GM18498 (cell line): ENCODE results near the gene TSC22D1.

Experiments used
- ATAC-seq: cut with Tn5 transposase; IDR thresholded peaks from one replicate; pipeline ENCODE4 v1.9.1; 2021; ENCODE audit warnings: mild to moderate bottlenecking, moderate library complexity; ENCODE audit not compliant: unreplicated experiment

TSC22D1 gene

GRCh38 chr13:44410328-44410859, 165.7 kb downstream of the TSC22D1 start:
- no peak for ATAC-seq

GRCh38 chr13:44409595-44409994, 166.5 kb downstream of the TSC22D1 start:
- no peak for ATAC-seq

GRCh38 chr13:44407891-44408290, 168.2 kb downstream of the TSC22D1 start:
- no peak for ATAC-seq

DNA sequence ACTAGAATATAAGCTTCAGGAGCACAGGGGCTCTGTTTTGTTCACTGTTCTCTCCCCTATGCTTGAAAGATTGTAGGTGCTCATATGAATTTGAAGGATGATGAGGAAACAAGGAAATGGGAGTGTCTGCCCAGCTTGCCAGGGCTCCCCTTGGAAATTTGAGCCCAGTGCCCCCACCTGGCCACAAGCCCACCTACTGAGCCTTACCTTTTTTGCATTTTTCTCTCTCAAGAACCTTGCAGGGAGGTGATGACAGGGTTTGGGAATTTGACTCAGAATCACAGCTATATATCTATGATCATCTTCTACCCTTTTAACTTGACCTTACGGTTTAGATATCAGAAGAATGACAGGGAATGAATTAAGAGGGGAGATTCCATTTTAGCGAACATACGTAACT, 168.8 kb downstream of the TSC22D1 start:
- no peak for ATAC-seq

GRCh38 chr13:44406617-44407016, 169.5 kb downstream of the TSC22D1 start:
- ATAC-seq: no peak

- no peak for ATAC-seq
These were observed 171.6 kb downstream of the TSC22D1 start for GRCh38 chr13:44404261-44405132.

GRCh38 chr13:44403461-44404056, 172.6 kb downstream of the TSC22D1 start:
- ATAC-seq: no peak

GRCh38 chr13:44402899-44403445, 173.2 kb downstream of the TSC22D1 start:
- ATAC-seq: no peak

DNA sequence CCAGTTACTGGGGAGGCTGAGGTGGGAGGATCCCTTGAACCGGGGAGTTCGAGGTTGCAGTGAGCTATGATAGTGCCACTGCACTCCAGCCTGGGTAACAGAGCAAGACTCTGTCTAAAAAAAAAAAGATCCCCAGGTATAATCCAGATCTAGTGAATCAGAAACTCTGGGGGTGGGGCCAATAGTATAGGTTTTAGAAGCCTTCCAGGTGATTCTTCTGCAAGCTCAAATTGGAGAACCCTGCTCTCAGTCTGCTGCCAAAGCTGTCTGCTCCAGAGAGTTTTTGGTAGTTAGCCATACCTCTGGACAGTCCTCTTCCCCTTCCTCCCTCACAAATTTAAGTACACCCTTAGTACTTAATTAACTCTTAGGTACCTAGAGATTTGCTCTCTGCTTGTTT, 174.6 kb downstream of the TSC22D1 start:
- ATAC-seq: no peak

DNA sequence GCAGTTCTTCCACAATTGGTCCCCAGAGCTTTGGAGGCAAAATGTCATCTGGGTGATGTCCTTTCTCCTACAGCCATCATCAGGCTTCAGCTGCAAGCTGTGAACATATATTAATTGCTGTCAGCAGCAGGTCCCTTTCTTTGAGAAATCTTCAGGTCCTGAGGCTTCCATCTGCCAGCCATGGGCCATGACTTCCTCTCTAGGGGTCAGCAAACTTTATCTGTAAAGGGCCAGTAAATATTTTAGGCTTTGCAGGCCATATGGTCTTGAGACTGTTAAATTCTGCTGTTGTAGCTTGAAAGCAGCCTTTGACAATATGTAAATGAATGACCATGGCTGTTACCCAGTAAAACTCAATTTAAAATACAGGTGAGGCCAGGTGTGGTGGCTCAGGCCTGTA, 175.4 kb downstream of the TSC22D1 start:
- no peak for ATAC-seq

GRCh38 chr13:44399074-44399473, 177.1 kb downstream of the TSC22D1 start:
- no peak for ATAC-seq

DNA sequence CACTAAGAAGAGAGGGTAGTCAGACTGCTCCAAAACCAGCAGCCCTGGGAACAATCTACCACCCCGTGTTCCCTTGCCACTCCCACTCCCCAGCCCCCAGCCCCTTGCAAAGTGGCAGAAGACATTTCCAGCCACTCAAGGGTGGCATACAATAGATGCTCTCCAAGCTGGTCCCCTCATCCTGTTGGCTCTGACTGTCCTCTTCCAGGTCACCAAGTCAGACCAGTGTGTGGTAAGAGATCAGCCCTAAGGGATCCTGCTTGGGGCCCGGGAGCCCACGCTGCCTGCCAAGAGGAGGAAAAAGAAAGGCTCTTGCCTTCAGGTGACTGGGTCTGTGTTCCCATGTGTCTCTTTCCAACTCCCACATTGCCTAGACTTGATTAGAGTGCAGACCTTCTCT, 177.5 kb downstream of the TSC22D1 start:
- no peak for ATAC-seq

- ATAC-seq: no peak
These were observed 178.3 kb downstream of the TSC22D1 start for GRCh38 chr13:44397766-44398223.

GRCh38 chr13:44396701-44397580, 179.2 kb downstream of the TSC22D1 start:
- ATAC-seq: no peak

DNA sequence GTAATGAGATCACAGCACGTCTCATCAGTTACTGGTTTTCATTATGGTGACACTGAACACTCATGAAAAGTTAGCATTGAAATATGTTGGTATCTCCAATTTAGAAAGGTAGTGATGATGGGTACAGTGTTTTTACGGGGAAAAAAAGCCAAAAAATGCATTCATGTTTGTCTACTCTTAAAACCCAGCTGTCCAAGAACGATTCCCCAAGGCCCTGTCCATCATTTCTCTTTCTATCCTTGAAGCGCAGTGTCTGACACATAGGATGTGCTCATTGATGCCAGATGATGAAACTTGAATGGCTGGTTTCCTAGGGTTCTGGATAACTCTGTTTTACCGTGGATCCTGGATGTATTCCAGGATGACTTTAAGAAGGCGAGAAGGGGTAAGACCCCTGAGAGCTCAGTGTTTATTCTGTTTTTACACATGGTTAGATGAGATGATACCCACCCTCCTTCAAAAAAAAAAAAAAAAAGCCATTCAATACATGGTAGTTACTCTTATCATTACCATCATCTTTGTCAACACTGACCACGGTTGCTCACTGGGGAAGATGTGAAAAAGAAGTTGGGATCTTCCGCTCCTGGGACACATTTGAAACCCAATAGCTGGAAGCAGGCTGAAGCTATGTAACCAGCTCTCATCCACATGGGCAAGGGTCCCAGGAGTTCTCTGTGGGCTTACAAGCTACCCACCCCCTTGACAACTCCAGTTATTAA, 180.0 kb downstream of the TSC22D1 start:
- ATAC-seq: no peak

- ATAC-seq: no peak
These were observed 181.5 kb downstream of the TSC22D1 start for GRCh38 chr13:44394658-44395057.

GRCh38 chr13:44393391-44393790, 182.7 kb downstream of the TSC22D1 start:
- no peak for ATAC-seq

DNA sequence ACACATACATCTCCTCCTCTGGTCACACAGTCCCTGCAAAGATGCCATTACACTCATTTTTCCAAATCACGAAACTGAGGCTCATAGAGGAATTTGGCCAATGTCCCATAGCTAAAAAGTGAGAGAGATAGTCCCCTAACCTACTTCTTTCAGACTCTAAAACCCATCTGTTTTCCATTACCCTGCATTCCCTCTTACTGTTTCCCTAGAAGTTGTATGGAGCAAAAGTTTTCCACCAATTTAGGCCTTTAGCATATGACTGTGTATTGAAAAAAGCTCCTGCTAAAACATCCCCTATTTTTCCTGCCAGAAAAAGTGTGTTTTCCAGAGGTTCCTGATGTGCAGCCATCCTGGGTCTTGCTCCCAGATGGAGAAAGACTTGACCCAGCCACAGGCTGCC, 186.3 kb downstream of the TSC22D1 start:
- ATAC-seq: no peak

DNA sequence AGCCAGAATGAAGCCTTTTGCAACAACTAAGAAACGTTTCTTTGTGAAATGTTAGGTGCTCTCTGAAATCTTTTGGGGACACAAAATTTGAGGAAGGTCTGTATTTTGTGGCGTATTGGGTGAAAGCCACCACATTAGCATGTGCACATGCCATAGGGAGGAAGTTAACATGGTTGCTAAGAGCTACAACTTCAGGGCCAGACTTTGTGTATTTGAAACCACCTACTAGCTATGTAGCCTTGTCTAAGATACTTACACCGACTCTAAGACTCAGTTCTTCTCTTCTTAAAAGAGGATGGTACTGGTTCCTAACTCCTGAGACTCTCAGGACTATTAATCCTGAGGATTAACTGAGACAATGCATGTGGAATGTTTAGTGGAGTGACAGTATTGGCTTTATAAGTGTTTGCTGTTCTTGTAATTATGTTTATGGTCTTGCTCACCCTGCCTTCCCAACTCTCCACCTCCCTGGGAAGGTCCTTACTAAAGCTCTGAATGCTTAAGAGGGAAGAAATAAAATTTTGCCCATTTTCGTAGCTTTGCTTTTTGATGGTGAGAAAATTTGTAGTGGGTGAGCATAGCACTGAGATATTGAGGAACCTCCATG, 187.0 kb downstream of the TSC22D1 start:
- ATAC-seq: no peak
